ENCODE measurements around the gene ZNF230. TPM values are rescaled to one million over a fixed set of nuclear protein-coding genes. Genes with fewer than 3 reads are reported as not detected.

ZNF230 gene
- total RNA-seq, 3 donors from 2014 or later = 3.0 to 8.3 (median 5.6) TPM

- no peaks in the 10 kb centered on the region for H3K4me1 ChIP-seq
- H3K27ac ChIP-seq = no peak overlapping the region
- no peak for TF ChIP-seq POLR2A (IDR thresholded peaks at IDR 0.05)
- no peak for TF ChIP-seq CTCF (IDR thresholded peaks at IDR 0.05)
- DNase-seq (ENCODE audit: low spot score in 2 of 2) = no peak
- no peak overlapping the region for H3K4me3 ChIP-seq
- H3K36me3 ChIP-seq = no peaks in the 10 kb centered on the region
- intact Hi-C loops (cut with DNase I; ENCODE audit: low total_unique reads) = no loop called here
- H3K9me3 ChIP-seq = peaks cover 79 to 94% of the 10 kb centered on the region in 2 donors
- H3K27me3 ChIP-seq = no peaks in the 10 kb centered on the region
Observed at GRCh38 chr19:43976732-43977131, 26.0 kb upstream of the ZNF230 start.

GRCh38 chr19:43983544-43983911, 19.2 kb upstream of the ZNF230 start:
- no peak for DNase-seq (ENCODE audit: low spot score in 2 of 2)
- H3K4me3 ChIP-seq = peak overlapping the region; percentile 72 to 81 (median 76)
- no peaks in the 10 kb centered on the region for H3K4me1 ChIP-seq
- peak overlapping the region in 1 of 2 donors; percentile 90 for H3K27ac ChIP-seq
- TF ChIP-seq POLR2AphosphoS5 (IDR thresholded peaks at IDR 0.05) (no peak), POLR2A (IDR thresholded peaks at IDR 0.05) (no peak), CTCF (IDR thresholded peaks at IDR 0.05) (no peak)
- H3K36me3 ChIP-seq = no peaks in the 10 kb centered on the region
- H3K27me3 ChIP-seq = no peaks in the 10 kb centered on the region
- H3K9me3 ChIP-seq = peaks cover 26 to 37% of the 10 kb centered on the region in 2 donors
- intact Hi-C loops (cut with DNase I; ENCODE audit: low total_unique reads) = no loop called here

GRCh38 chr19:43983912-43984686, 18.7 kb upstream of the ZNF230 start, which contains the start of gene ZNF155:
Gene ZNF155, plus strand, starts transcription at chr19:43984188. Its CDS starts 4,356 bp downstream, at chr19:43988544.
- Histone ChIP-seq H3K4me1 (no peaks in the 10 kb centered on the region), H3K4me3 (peak within 1 kb of the TSS; percentile 72 to 81 (median 76)), H3K27me3 (no peaks in the 10 kb centered on the region), H3K27ac (peak within 1 kb of the TSS; percentile 90 to 91), H3K9me3 (peaks cover 20 to 36% of the 10 kb centered on the region in 2 donors), H3K36me3 (no peaks in the 10 kb centered on the region)
- intact Hi-C loops (cut with DNase I; ENCODE audit: low total_unique reads) = no loop called here
- peak; percentile 85 to 91 for DNase-seq (ENCODE audit: low spot score in 2 of 2)
- TF ChIP-seq CTCF (IDR thresholded peaks at IDR 0.05) (no peak), POLR2A (IDR thresholded peaks at IDR 0.05) (no peak), POLR2AphosphoS5 (IDR thresholded peaks at IDR 0.05) (peak; percentile 68 to 75 (median 72))

GRCh38 chr19:43984687-43985000, 18.1 kb upstream of the ZNF230 start:
- H3K27ac ChIP-seq = peak overlapping the region; percentile 90 to 91

More at GRCh38 chr19:43984687-43985000, 18.1 kb upstream of the ZNF230 start:
- Histone ChIP-seq H3K9me3 (peaks cover 14 to 32% of the 10 kb centered on the region in 2 donors), H3K36me3 (no peaks in the 10 kb centered on the region), H3K4me3 (peak overlapping the region; percentile 72 to 81 (median 76)), H3K27me3 (no peaks in the 10 kb centered on the region), H3K4me1 (no peaks in the 10 kb centered on the region)
- no peak for DNase-seq (ENCODE audit: low spot score in 2 of 2)
- intact Hi-C loops (cut with DNase I; ENCODE audit: low total_unique reads) = no loop called here
- TF ChIP-seq POLR2AphosphoS5 (IDR thresholded peaks at IDR 0.05) (no peak), POLR2A (IDR thresholded peaks at IDR 0.05) (no peak), CTCF (IDR thresholded peaks at IDR 0.05) (no peak)

Measured in breast epithelium (tissue), 4 donors.